T-cell (primary cell): ENCODE measurements around the gene USP6NL. TPM values are rescaled to one million over a fixed set of nuclear protein-coding genes. Genes with fewer than 3 reads are reported as not detected.
A peak's percentile ranks its signal among the peaks of the same experiment; 100 is the strongest.

Experiments used
- ATAC-seq, 4 experiments: fragments of 200-7000 bp in 3 of 4; fragments of 150-1000 bp in 1 of 4; cut with Tn5 transposase; replicated peaks in 1 of 4; 1 replicate in 3 of 4; 2 replicates in 1 of 4; pipeline ENCODE4 v1.10.0; 2021; ENCODE audit warnings: moderate library complexity in 3 of 4, mild to moderate bottlenecking in 2 of 4, moderate number of reproducible peaks in 1 of 4
- CTCF ChIA-PET, 2 donors: fragments of 300-600 bp; sonication (Branson Sonifier 250); formaldehyde crosslinking; loops; one replicate each; lab custom pipeline; 2022; ENCODE audit warnings: antibody characterized with exemption in 2 of 2; lab: Charles Lee
- POLR2A ChIA-PET, 2 donors: fragments of 300-600 bp; sonication (Branson Sonifier 250); formaldehyde crosslinking; loops; one replicate each; lab custom pipeline; 2022; ENCODE audit warnings: antibody characterized with exemption in 2 of 2; lab: Charles Lee
- DNase-seq, 35 experiments: peaks; one replicate each; pipeline versions ENCODE4 v3.0.0 to v3.0.0-alpha.2; 2013 to 2023
- H3K27ac ChIP-seq: one replicate; pipeline ENCODE4 v1.5.1; 2013; ENCODE audit warnings: low read length
- H3K27me3 ChIP-seq, 2 experiments: replicated peaks in 1 of 2; 1 replicate in 1 of 2; 2 replicates in 1 of 2; pipeline versions ENCODE4 v1.6.1 to v1.7.0; 2013; ENCODE audit warnings: low read length in 1 of 2, mixed read lengths in 1 of 2; ENCODE audit not compliant: control insufficient read depth in 2 of 2, insufficient read depth in 2 of 2; ENCODE audit errors: extremely low read depth in 1 of 2
- H3K36me3 ChIP-seq, 2 donors: 1 replicate in 1 of 2; 2 replicates in 1 of 2; pipeline versions ENCODE4 v1.6.1 to v1.7.0; 2013; ENCODE audit warnings: low read length in 1 of 2; ENCODE audit not compliant: control insufficient read depth in 2 of 2, insufficient read depth in 1 of 2; ENCODE audit errors: extremely low read depth in 1 of 2
- H3K4me1 ChIP-seq, 2 experiments: 1 replicate in 1 of 2; 2 replicates in 1 of 2; pipeline versions ENCODE4 v1.6.1 to v1.7.0; 2013; ENCODE audit warnings: low read length in 2 of 2, mixed read lengths in 1 of 2; ENCODE audit not compliant: insufficient read depth in 2 of 2, control insufficient read depth in 1 of 2; ENCODE audit errors: extremely low read depth in 1 of 2
- H3K4me3 ChIP-seq, 2 donors: 1 replicate in 1 of 2; 2 replicates in 1 of 2; pipeline versions ENCODE4 v1.5.1 to v1.7.0; 2013; ENCODE audit warnings: mild to moderate bottlenecking in 2 of 2, low read length in 1 of 2, moderate library complexity in 1 of 2; ENCODE audit not compliant: control insufficient read depth in 1 of 2; ENCODE audit errors: extremely low read depth in 1 of 2
- H3K9me3 ChIP-seq: 2 replicates; pipeline ENCODE4 v1.7.0; 2013
- H3K27ac Mint-ChIP-seq, 2 donors: one replicate each; pipeline ENCODE4 v1.8.0; 2020 to 2021; ENCODE audit warnings: mild to moderate bottlenecking in 2 of 2, mixed read lengths in 2 of 2
- H3K27me3 Mint-ChIP-seq, 2 donors: one replicate each; pipeline ENCODE4 v1.8.0; 2021 to 2022; ENCODE audit warnings: mixed read lengths in 2 of 2
- H3K36me3 Mint-ChIP-seq: one replicate; pipeline ENCODE4 v1.8.0; 2021; ENCODE audit warnings: mixed read lengths
- H3K4me1 Mint-ChIP-seq, 3 donors: one replicate each; pipeline ENCODE4 v1.8.0; 2020 to 2022; ENCODE audit warnings: mixed read lengths in 3 of 3, mild to moderate bottlenecking in 1 of 3
- H3K4me3 Mint-ChIP-seq, 3 donors: one replicate each; pipeline ENCODE4 v1.8.0; 2020 to 2022; ENCODE audit warnings: mild to moderate bottlenecking in 3 of 3, mixed read lengths in 3 of 3, moderate library complexity in 3 of 3
- H3K9me3 Mint-ChIP-seq, 3 donors: one replicate each; pipeline ENCODE4 v1.8.0; 2020 to 2022; ENCODE audit warnings: mixed read lengths in 3 of 3
- WGBS: methylation state at CpG from one replicate; pipeline ENCODE4 v1.1.5; 2013; ENCODE audit warnings: missing lambda C conversion rate; ENCODE audit not compliant: insufficient coverage; 5-methylcytosine and 5-hydroxymethylcytosine counted together
- total RNA-seq, 35 experiments: library from RNA in 6 of 35; stranded (reverse) in 6 of 35; fragments of 120-200 nt in 1 of 35; gene quantifications; one replicate each; pipeline versions ENCODE4 v1.2.1 to v1.2.4 and lab custom pipeline; 2013 to 2026

USP6NL gene
- total RNA-seq, 5 donors from 2014 or later (not counting 1 experiment from before 2014, with no cell fraction given): 3.9 to 7.6 (median 4.6) TPM

DNA sequence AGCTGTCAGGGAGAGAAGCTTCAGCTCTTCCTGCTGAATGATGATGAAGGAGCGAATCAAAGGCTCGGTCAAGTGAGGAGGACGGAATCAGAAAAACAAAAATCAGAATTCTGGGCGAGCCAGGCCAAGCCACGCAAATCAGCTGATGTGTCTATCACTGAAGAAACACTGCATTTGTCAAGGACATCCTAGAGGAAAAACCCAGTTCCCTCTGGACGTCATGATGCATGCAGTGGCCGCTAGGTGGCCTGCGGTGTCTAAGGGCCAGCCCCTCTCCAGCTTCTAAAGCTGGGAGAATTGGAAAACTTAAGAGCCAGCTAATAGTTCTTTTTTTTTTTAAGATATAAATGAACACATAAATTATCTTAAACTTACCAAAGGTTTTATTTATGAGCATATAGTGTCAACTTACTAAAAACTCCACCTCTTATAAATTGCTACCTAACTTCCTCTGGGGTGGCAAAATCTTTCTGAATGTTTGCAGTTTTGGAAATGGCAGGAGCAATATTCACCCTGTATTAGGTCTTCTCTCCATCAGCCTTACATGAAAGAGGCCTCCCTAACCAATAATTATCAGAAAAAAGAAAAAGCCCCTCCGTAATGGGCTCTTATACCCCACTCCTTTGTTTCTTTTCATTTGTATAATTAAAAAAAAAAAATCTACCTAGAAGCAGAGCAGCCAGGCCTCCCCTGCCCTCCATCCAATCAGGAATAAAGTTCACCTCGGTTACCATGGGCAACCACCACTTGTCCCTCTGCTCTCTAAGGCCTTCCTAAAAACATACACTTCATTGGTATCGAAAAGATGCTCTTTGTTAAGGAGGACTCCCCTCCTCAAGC is 186.8 kb downstream of the USP6NL start:
- Histone ChIP-seq H3K36me3 (peaks cover 0 to 8% of the 10 kb centered on the region in 2 donors), H3K4me3 (no peak overlapping the region), H3K27me3 (no peaks in the 10 kb centered on the region), H3K4me1 (peaks cover 5 to 14% of the 10 kb centered on the region in 2 experiments), H3K27ac (no peak overlapping the region), H3K9me3 (no peaks in the 10 kb centered on the region)
- Mint-ChIP-seq H3K36me3 (peaks cover 17% of the 10 kb centered on the region), H3K27me3 (no peaks in the 10 kb centered on the region), H3K9me3 (peaks cover 10 to 42% (median 12%) of the 10 kb centered on the region in 3 donors), H3K27ac (peak overlapping the region in 1 of 2 donors; percentile 66), H3K4me3 (no peak overlapping the region), H3K4me1 (peaks cover 15 to 19% (median 18%) of the 10 kb centered on the region in 3 donors)
- POLR2A ChIA-PET: no interaction called here
- CTCF ChIA-PET: no interaction called here
- ATAC-seq: no peak
- WGBS: 93% methylated on average over 7 of the region's 11 CpGs
- no peak for DNase-seq

DNA sequence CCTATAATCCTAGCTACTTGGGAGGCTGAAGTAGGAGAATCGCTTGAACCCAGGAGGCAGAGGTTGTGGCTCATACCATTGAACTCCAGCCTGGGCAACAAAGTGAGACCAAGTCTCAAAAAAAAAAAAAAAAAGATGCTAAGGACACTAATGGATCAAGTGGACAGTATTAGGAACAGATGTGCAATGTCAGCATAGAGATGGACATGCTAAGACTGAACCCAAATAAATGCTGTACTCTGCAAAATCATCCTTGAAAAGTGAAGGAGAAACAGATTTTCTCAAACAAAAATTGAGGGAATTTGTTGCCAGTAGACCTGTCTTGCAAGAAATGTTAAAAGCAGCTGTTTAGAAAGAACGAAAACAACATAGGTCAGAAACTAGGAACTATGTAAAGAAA is 194.5 kb downstream of the USP6NL start:
- no peak overlapping the region for H3K27ac ChIP-seq
- Mint-ChIP-seq H3K4me3 (no peak overlapping the region), H3K36me3 (peaks cover 15% of the 10 kb centered on the region), H3K27me3 (no peaks in the 10 kb centered on the region), H3K27ac (no peak overlapping the region), H3K4me1 (peaks cover 6 to 14% (median 10%) of the 10 kb centered on the region in 3 donors), H3K9me3 (peaks cover 20 to 48% (median 22%) of the 10 kb centered on the region in 3 donors)
- POLR2A ChIA-PET: no interaction called here
- H3K4me3 ChIP-seq: no peak overlapping the region
- H3K27me3 ChIP-seq: no peaks in the 10 kb centered on the region
- CTCF ChIA-PET: no interaction called here
- DNase-seq (no peak), ATAC-seq (no peak)
- 95% methylated on average over 2 of the region's 2 CpGs for WGBS
- H3K36me3 ChIP-seq: no peaks in the 10 kb centered on the region
- no peaks in the 10 kb centered on the region for H3K4me1 ChIP-seq
- no peaks in the 10 kb centered on the region for H3K9me3 ChIP-seq

GRCh38 chr10:11415095-11415494 is 196.4 kb downstream of the USP6NL start:
- H3K27me3 ChIP-seq: no peaks in the 10 kb centered on the region
- no peak overlapping the region for H3K4me3 ChIP-seq
- no peaks in the 10 kb centered on the region for H3K9me3 ChIP-seq
- Mint-ChIP-seq H3K27me3 (no peaks in the 10 kb centered on the region), H3K36me3 (peaks cover 8% of the 10 kb centered on the region), H3K9me3 (peaks cover 14 to 33% (median 18%) of the 10 kb centered on the region in 3 donors), H3K27ac (no peak overlapping the region), H3K4me1 (peaks cover 9 to 14% (median 12%) of the 10 kb centered on the region in 3 donors), H3K4me3 (no peak overlapping the region)
- H3K27ac ChIP-seq: no peak overlapping the region
- DNase-seq (no peak), ATAC-seq (no peak)
- CTCF ChIA-PET: no interaction called here
- POLR2A ChIA-PET: no interaction called here
- 96% methylated on average over 4 of the region's 5 CpGs for WGBS
- no peaks in the 10 kb centered on the region for H3K36me3 ChIP-seq
- H3K4me1 ChIP-seq: no peaks in the 10 kb centered on the region

GRCh38 chr10:11414314-11415038 is 197.0 kb downstream of the USP6NL start:
- no peaks in the 10 kb centered on the region for H3K9me3 ChIP-seq

DNA sequence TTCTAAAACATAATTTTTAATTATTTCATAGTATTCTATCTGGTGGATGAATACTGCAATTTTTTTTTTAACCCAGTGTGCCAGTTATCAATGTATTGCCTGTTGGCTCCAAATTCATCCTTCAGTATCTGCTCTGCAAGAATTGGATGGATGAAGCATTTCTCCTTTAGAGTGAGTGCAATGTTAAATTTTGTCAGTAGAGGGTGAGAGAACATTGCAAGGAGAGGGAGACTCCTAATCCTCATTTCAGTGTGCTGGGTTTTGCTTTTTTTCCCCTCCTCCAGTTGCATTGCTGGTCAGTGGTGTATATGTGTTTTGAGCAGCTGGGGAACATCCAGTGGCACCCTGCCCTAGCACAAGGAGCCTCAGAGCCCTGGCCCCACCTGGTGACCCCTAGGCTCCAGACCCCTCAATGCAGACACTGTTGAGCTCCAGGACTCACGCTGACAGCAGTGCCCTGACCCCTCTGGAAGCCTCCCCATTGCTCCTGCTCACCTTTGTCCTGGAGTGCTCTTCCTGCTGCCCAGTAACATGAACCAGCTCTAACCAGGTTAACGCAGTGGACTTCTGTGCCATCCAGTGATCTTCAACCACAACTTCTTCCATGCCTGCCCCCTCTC is 199.4 kb downstream of the USP6NL start:
- H3K4me1 Mint-ChIP-seq: peaks cover 28 to 34% (median 32%) of the 10 kb centered on the region in 3 donors
- ChIA-PET POLR2A (interaction anchor here in 1 of 2 donors (0.7 kb wide), 1 partner anchor 396 kb away, joined by 7 read pairs; no protein-coding TSS in a partner anchor), CTCF (no interaction called here)
- 89% methylated on average over 2 of the region's 2 CpGs for WGBS
- H3K27ac Mint-ChIP-seq: no peak overlapping the region
- Histone ChIP-seq H3K27ac (no peak overlapping the region), H3K36me3 (no peaks in the 10 kb centered on the region), H3K9me3 (no peaks in the 10 kb centered on the region), H3K27me3 (no peaks in the 10 kb centered on the region), H3K4me3 (no peak overlapping the region), H3K4me1 (peaks cover 12 to 22% of the 10 kb centered on the region in 2 experiments)
- no peak overlapping the region for H3K4me3 Mint-ChIP-seq
- peaks cover 8 to 20% (median 13%) of the 10 kb centered on the region in 3 donors for H3K9me3 Mint-ChIP-seq
- H3K36me3 Mint-ChIP-seq: peaks cover 8% of the 10 kb centered on the region
- H3K27me3 Mint-ChIP-seq: no peaks in the 10 kb centered on the region
- ATAC-seq (no peak), DNase-seq (no peak)

More at GRCh38 chr10:11414314-11415038, 197.0 kb downstream of the USP6NL start:
- CTCF ChIA-PET: interaction anchor here in 1 of 2 donors (0.7 kb wide), 2 partner anchors 106 to 116 kb away, joined by 3 to 10 read pairs; no protein-coding TSS in a partner anchor
- H3K4me1 Mint-ChIP-seq: peaks cover 9 to 14% (median 13%) of the 10 kb centered on the region in 3 donors
- Histone ChIP-seq H3K27ac (no peak overlapping the region), H3K4me3 (no peak overlapping the region), H3K27me3 (no peaks in the 10 kb centered on the region), H3K4me1 (no peaks in the 10 kb centered on the region), H3K36me3 (no peaks in the 10 kb centered on the region)
- no peaks in the 10 kb centered on the region for H3K27me3 Mint-ChIP-seq
- H3K4me3 Mint-ChIP-seq: no peak overlapping the region
- ATAC-seq (no peak), DNase-seq (no peak)
- no peak overlapping the region for H3K27ac Mint-ChIP-seq
- H3K36me3 Mint-ChIP-seq: peaks cover 8% of the 10 kb centered on the region
- POLR2A ChIA-PET: interaction anchor here in 1 of 2 donors (0.5 kb wide), 1 partner anchor 12 kb away, joined by 5 read pairs; no protein-coding TSS in a partner anchor
- 55% methylated on average over 6 of the region's 7 CpGs for WGBS
- H3K9me3 Mint-ChIP-seq: peaks cover 14 to 26% (median 14%) of the 10 kb centered on the region in 3 donors

DNA sequence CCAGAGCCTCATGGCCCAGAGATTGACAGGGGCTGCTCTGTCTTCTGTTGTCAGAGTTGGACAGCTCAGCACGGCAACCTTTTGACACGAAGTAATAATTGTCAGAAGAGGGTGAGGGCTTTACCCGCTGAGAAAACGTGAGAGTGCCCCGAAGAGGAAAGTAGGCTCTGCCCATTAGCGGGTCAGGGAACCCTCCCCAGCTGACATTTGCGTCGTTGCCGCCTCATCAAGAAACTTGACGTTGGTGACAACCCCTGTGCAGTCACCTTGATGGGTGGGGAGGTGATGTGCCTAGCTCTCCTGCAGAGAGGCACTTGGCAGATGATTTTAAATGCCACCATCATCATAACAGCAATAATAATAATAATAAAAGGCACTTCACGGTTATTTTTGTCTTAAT is 202.1 kb downstream of the USP6NL start:
- no peak overlapping the region for H3K27ac Mint-ChIP-seq
- CTCF ChIA-PET: no interaction called here

More for the DNA sequence above, 202.1 kb downstream of the USP6NL start:
- ATAC-seq (no peak), DNase-seq (no peak)
- no peak overlapping the region for H3K4me3 ChIP-seq
- no peak overlapping the region for H3K27ac ChIP-seq
- H3K36me3 ChIP-seq: no peaks in the 10 kb centered on the region
- H3K27me3 ChIP-seq: no peaks in the 10 kb centered on the region
- H3K4me3 Mint-ChIP-seq: no peak overlapping the region
- peaks cover 9% of the 10 kb centered on the region for H3K36me3 Mint-ChIP-seq
- no peaks in the 10 kb centered on the region for H3K27me3 Mint-ChIP-seq
- peaks cover 12 to 43% of the 10 kb centered on the region in 2 experiments for H3K4me1 ChIP-seq
- WGBS: 94% methylated on average over 9 of the region's 11 CpGs
- H3K9me3 Mint-ChIP-seq: peaks cover 8 to 20% (median 13%) of the 10 kb centered on the region in 3 donors
- POLR2A ChIA-PET: interaction anchor here in 1 of 2 donors (0.6 kb wide), 1 partner anchor 18 kb away, joined by 20 read pairs; no protein-coding TSS in a partner anchor
- no peaks in the 10 kb centered on the region for H3K9me3 ChIP-seq
- H3K4me1 Mint-ChIP-seq: peaks cover 45 to 50% (median 46%) of the 10 kb centered on the region in 3 donors
